ENCODE data around the gene SRA1. TPM values are rescaled to one million over a fixed set of nuclear protein-coding genes. Genes with fewer than 3 reads are reported as not detected.
"Not testable (repeated sequence)": the region's sequence is repeated elsewhere in the genome, so short reads cannot be mapped to it uniquely, and the experiment has no call there.

SRA1 gene
- total RNA-seq, 1 donor = 40.6 TPM

GRCh38 chr5:140598836-140599235, 41.6 kb upstream of the SRA1 start:
- no peak for DNase-seq (ENCODE audit: low read depth)
- no peak for TF ChIP-seq CTCF (IDR thresholded peaks at IDR 0.05; ENCODE audit: insufficient read depth, low read depth, low read length)
- H3K4me3 ChIP-seq (ENCODE audit: low read depth, low read length) = no peak overlapping the region

- DNase-seq (ENCODE audit: low read depth) = no peak
- no peak for TF ChIP-seq CTCF (IDR thresholded peaks at IDR 0.05; ENCODE audit: insufficient read depth, low read depth, low read length)
- H3K4me3 ChIP-seq (ENCODE audit: low read depth, low read length) = no peak overlapping the region
Measured at GRCh38 chr5:140596321-140596741, 39.1 kb upstream of the SRA1 start.

GRCh38 chr5:140595538-140596300, 38.4 kb upstream of the SRA1 start:
- H3K4me3 ChIP-seq (ENCODE audit: low read depth, low read length) = no peak overlapping the region
- no peak for TF ChIP-seq CTCF (IDR thresholded peaks at IDR 0.05; ENCODE audit: insufficient read depth, low read depth, low read length)
- DNase-seq (ENCODE audit: low read depth) = no peak

- no peak for TF ChIP-seq CTCF (IDR thresholded peaks at IDR 0.05; ENCODE audit: insufficient read depth, low read depth, low read length)
- no peak for DNase-seq (ENCODE audit: low read depth)
- H3K4me3 ChIP-seq (ENCODE audit: low read depth, low read length) = no peak overlapping the region
Measured at GRCh38 chr5:140594169-140594568, 36.9 kb upstream of the SRA1 start.

- DNase-seq (ENCODE audit: low read depth) = not testable (repeated sequence)
- H3K4me3 ChIP-seq (ENCODE audit: low read depth, low read length) = peak overlapping the region; percentile 29
Measured at GRCh38 chr5:140593070-140593469, 35.8 kb upstream of the SRA1 start.

GRCh38 chr5:140591747-140592372, 34.6 kb upstream of the SRA1 start:
- TF ChIP-seq CTCF (IDR thresholded peaks at IDR 0.05; ENCODE audit: insufficient read depth, low read depth, low read length) = no peak
- no peak overlapping the region for H3K4me3 ChIP-seq (ENCODE audit: low read depth, low read length)

GRCh38 chr5:140590861-140591260, 33.6 kb upstream of the SRA1 start:
- DNase-seq (ENCODE audit: low read depth) = no peak
- TF ChIP-seq CTCF (IDR thresholded peaks at IDR 0.05; ENCODE audit: insufficient read depth, low read depth, low read length) = no peak
- H3K4me3 ChIP-seq (ENCODE audit: low read depth, low read length) = no peak overlapping the region

More at GRCh38 chr5:140591747-140592372, 34.6 kb upstream of the SRA1 start:
- peak; percentile 52 for DNase-seq (ENCODE audit: low read depth)

All from fibroblast of villous mesenchyme (primary cell).